Osteocyte (in vitro differentiated cells): ENCODE data around the gene SPTBN4. TPM values are rescaled to one million over a fixed set of nuclear protein-coding genes. Genes with fewer than 3 reads are reported as not detected.
"Not testable (repeated sequence)": the region's sequence is repeated elsewhere in the genome, so short reads cannot be mapped to it uniquely, and the experiment has no call there.

Experiments used
- DNase-seq: peaks from one replicate; pipeline ENCODE4 v3.0.0; 2021; ENCODE audit warnings: mixed read lengths; ENCODE audit not compliant: unreplicated experiment; ENCODE audit errors: extremely low spot score
- H3K27ac Mint-ChIP-seq: one replicate; pipeline ENCODE4 v1.8.0; 2021; ENCODE audit warnings: mild to moderate bottlenecking, mixed read lengths; ENCODE audit not compliant: unreplicated experiment
- H3K27me3 Mint-ChIP-seq: one replicate; pipeline ENCODE4 v1.8.0; 2021; ENCODE audit warnings: mixed read lengths; ENCODE audit not compliant: unreplicated experiment
- H3K36me3 Mint-ChIP-seq: one replicate; pipeline ENCODE4 v1.8.0; 2021; ENCODE audit warnings: mixed read lengths; ENCODE audit not compliant: unreplicated experiment
- H3K4me1 Mint-ChIP-seq: one replicate; pipeline ENCODE4 v1.8.0; 2021; ENCODE audit warnings: mixed read lengths; ENCODE audit not compliant: unreplicated experiment
- H3K4me3 Mint-ChIP-seq: one replicate; pipeline ENCODE4 v1.8.0; 2021; ENCODE audit warnings: mild to moderate bottlenecking, moderate library complexity, mixed read lengths; ENCODE audit not compliant: unreplicated experiment
- H3K9me3 Mint-ChIP-seq: one replicate; pipeline ENCODE4 v1.8.0; 2021; ENCODE audit warnings: mixed read lengths; ENCODE audit not compliant: unreplicated experiment
- CTCF ChIP-seq: fragments of 200-600 bp; sonication (generic); IDR thresholded peaks from 2 replicates; pipeline ENCODE4 v1.5.0; 2021; ENCODE audit warnings: antibody characterized with exemption, mild to moderate bottlenecking, moderate library complexity
- total RNA-seq: library from RNA; stranded (reverse); gene quantifications from 2 replicates; pipeline ENCODE4 v1.2.1, GENCODE V29; 2021

Gene SPTBN4
- total RNA-seq, 1 donor from 2014 or later, result 0.48 TPM

GRCh38 chr19:40457048-40457447, 9.8 kb upstream of the SPTBN4 start:
- no peaks in the 10 kb centered on the region for H3K9me3 Mint-ChIP-seq
- H3K27me3 Mint-ChIP-seq, result no peaks in the 10 kb centered on the region
- TF ChIP-seq CTCF, result no peak
- no peak overlapping the region for H3K4me3 Mint-ChIP-seq
- no peaks in the 10 kb centered on the region for H3K36me3 Mint-ChIP-seq
- no peak overlapping the region for H3K27ac Mint-ChIP-seq
- no peak for DNase-seq
- peaks cover 2% of the 10 kb centered on the region for H3K4me1 Mint-ChIP-seq

DNA sequence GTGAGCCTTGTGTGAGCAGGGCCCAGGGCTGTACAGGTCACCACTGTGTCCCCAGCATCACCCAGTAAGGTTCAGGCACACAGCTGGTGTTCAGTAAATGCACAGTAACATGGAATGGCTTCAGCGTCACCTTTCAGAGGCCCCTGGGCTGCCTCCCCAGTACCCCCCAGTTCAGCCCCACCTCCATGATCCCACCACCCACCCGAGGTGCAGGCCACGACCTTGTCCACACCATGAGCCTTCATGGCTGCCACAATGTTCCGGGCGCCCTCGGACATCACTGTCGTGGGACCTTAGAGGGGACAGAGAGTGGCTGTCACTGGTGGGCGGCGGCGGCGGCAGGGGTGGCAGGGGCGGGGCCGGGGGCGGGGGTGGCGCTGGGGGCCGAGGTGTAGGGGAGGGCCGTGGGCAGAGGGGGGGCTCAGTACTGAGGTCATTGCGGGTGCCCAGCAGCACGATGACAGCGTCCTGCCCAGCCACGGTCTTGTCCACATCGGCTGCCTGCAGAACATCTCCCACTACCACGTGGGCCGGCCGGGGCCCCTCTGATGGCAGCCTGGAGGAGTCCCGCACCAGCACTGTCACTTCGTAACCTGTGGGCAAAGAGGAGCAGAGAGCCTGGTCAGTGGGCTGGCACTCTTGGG, 8.7 kb upstream of the SPTBN4 start:
- Mint-ChIP-seq H3K9me3 (no peaks in the 10 kb centered on the region), H3K27me3 (no peaks in the 10 kb centered on the region), H3K4me1 (peaks cover 2% of the 10 kb centered on the region), H3K4me3 (no peak overlapping the region), H3K36me3 (no peaks in the 10 kb centered on the region), H3K27ac (no peak overlapping the region)
- no peak for DNase-seq
- TF ChIP-seq CTCF, result no peak

DNA sequence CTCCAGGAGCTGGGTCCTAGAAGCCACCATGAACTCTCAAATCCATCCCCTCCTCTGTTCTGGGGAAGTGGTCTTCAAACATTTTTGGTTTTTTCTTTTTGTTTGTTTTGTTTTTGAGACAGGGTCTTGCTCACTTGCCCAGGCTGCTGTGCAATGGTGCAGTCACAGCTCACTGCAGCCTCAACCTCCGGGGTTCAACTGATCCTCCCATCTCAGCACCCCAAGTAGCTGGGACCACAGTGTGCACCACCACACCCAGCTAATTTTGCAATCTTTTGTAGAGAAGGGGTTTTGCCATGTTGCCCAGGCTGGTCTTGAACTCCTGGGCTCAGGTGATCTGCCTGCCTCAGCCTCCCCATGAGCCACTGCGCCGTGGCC, 8.2 kb upstream of the SPTBN4 start:
- no peak for DNase-seq
- Mint-ChIP-seq H3K27me3 (no peaks in the 10 kb centered on the region), H3K4me3 (no peak overlapping the region), H3K4me1 (peaks cover 3% of the 10 kb centered on the region), H3K9me3 (no peaks in the 10 kb centered on the region), H3K36me3 (no peaks in the 10 kb centered on the region), H3K27ac (no peak overlapping the region)
- TF ChIP-seq CTCF, result no peak

- Mint-ChIP-seq H3K36me3 (no peaks in the 10 kb centered on the region), H3K27me3 (no peaks in the 10 kb centered on the region), H3K9me3 (no peaks in the 10 kb centered on the region), H3K27ac (no peak overlapping the region), H3K4me1 (peaks cover 13% of the 10 kb centered on the region), H3K4me3 (no peak overlapping the region)
- TF ChIP-seq CTCF, result no peak
- no peak for DNase-seq
Observed at GRCh38 chr19:40460185-40460584, 6.6 kb upstream of the SPTBN4 start.

- DNase-seq, result no peak
- Mint-ChIP-seq H3K4me3 (no peak overlapping the region), H3K36me3 (no peaks in the 10 kb centered on the region), H3K27ac (no peak overlapping the region), H3K4me1 (peaks cover 27% of the 10 kb centered on the region), H3K9me3 (no peaks in the 10 kb centered on the region), H3K27me3 (peaks cover 7% of the 10 kb centered on the region)
- TF ChIP-seq CTCF, result no peak
Observed at GRCh38 chr19:40461669-40462221, 5.1 kb upstream of the SPTBN4 start.

DNA sequence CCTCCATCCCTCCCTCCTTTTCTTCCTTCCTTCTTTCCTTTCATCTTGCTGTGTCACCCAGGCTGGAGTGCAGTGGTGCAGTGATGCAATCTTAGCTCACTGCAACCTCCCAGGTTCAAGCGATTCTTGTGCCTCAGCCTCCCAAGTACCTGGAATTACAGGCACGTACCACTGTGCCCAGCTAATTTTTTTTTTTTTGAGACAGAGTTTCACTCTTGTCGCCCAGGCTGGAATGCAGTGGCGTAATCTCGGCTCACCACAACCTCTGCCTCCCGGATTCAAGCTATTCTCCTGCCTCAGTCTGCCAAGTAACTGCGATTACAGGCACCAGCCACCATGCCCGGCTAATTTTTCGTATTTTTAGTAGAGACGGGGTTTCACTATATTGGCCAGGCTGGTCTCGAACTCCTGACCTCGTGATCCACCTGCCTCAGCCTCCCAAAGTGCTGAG, 3.2 kb upstream of the SPTBN4 start:
- H3K4me1 Mint-ChIP-seq, result peaks cover 30% of the 10 kb centered on the region
- DNase-seq, result not testable (repeated sequence)

More for the DNA sequence above, 3.2 kb upstream of the SPTBN4 start:
- H3K27me3 Mint-ChIP-seq, H3K27ac Mint-ChIP-seq, H3K36me3 Mint-ChIP-seq, H3K4me3 Mint-ChIP-seq, H3K9me3 Mint-ChIP-seq: not testable (repeated sequence)
